ENCODE measurements around the gene NTNG2.
A peak's percentile ranks its signal among the peaks of the same experiment; 100 is the strongest.

NTNG2 gene

DNA sequence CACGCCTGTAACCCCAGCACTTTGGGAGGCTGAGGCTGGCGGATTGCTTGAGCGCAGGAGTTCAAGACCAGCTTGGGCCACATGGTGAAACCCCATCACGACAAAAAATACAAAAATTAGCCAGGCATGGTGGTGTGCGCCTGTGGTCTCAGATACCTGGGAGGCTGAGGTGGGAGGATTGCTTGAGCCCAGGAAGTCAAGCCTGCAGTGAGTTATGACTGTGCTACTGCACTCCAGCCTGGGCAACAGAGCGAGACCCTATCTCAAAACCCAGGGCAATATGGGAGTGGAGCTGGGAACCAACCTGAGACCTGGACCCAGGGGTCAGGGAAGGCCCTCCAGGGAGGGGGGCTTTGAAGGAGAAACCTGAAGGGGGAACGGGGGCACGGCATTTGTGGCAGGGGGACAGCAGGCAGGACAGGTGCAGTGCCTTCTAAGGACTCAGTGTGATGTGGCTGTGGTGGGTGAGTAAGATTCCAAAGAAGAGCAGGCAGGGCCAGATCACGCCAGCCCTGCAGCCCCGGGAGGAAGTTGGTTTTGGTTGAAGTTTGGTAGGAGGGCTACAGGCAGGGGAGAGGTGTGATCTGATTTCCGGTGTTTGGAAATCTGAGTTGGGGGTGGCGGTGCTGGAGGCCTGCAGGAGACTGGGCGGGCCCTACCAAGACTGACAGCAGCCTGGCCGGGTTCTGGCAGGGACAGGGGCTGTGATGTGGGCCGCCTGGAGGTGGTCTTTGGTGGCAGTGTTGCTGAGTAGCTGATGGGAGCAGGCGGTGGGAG, 46.2 kb downstream of the NTNG2 start:
- no peak for DNase-seq

DNA sequence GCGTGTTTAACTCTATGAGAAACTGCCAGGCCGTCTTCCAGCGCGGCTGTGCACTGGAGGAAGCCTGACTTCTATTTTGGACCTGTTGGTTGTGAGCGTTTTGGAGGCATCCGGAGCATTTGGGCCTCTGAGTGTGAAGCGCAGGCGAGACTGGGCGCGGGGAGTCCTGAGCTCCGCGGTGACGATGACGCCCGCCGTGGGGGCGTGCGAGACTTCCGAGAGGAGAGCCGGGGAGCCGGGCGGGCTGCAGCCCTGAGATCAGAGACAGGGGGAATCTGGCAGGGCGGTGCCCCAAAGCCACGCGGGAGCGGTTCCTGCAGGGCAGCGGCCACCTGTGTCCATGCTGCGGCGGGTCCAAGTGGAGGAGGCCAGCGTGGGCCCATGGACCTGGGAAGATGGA, 47.4 kb downstream of the NTNG2 start:
- no peak for DNase-seq

DNA sequence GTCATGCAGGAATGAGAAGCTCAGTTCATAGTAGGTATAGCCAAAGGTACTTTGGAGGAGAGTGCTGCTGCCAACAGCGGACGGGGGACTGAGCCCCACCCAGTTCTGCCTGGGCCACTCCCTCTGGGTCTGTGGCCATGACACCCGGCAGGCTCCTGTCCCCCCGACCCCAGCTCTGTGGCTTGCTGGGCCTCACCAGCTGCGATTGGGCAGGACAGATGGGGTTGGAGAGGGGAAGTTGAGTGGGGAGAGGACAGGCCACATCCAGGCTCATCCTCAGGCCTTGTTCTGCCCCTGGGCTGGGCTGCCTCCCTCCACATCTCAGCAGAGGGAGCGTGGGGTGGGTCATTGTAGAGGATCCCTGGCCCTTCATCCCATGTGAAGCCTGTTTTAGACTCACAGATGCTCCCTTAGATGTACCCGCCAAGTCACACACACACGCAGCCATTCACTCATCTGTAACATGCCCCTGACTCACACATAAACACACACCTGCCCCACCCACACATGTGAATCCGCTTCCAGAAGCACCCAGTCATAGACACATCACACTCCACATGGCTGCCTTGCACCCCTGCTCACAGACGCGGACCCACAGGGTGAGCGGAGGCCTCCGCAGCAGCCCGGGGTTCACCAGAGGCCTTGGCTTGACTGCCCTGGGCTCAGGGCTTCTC, 48.8 kb downstream of the NTNG2 start:
- no peak for DNase-seq

DNA sequence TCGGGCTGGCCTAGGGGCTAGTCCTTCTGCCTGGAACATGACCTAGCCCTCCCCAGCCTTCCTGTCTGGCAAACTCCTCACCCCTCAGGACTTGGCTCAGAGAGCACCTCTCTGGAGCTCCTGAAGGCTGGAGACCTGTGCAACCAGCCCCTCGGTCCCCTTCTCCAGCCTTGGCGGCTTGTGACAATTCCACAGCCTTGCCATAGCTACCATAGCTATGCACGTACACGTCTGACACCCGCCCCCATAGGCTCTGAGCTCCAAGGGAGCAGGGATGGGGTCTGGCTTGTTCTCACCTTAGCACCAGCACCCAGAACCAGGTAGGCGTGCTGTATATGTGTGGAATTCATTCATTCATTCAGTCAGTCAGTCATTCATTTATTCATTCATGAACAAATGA, 49.7 kb downstream of the NTNG2 start:
- no peak for DNase-seq

DNA sequence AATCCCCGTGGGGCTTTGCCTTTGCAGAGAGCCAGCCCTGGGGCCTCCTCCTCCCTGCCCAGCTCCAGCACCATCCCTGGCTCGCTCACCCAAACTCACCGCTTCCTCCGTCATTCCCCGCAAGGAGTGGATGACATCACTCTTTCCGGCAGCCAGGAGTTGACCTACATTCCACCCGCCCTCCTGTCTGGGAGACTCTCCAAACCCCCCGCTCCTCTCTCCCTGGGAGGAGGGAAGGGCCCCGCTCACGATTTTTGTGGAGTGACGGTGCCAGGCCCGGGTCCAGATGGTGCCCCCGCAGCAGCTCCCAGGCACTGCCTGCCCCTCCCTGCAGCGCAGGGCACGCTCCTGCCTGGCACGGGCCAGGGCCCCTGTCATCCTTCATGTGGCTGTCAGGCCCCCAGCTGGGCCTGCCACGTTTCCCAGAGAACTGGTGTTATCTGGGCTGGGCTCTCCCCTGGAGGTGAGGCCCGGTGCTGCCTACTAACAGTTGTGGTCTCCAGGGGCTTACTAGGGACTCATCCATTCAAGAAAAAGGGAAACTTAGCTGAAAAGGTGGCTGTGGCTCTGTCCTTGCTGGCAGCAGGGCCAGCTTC, 52.3 kb downstream of the NTNG2 start:
- no peak for DNase-seq

DNA sequence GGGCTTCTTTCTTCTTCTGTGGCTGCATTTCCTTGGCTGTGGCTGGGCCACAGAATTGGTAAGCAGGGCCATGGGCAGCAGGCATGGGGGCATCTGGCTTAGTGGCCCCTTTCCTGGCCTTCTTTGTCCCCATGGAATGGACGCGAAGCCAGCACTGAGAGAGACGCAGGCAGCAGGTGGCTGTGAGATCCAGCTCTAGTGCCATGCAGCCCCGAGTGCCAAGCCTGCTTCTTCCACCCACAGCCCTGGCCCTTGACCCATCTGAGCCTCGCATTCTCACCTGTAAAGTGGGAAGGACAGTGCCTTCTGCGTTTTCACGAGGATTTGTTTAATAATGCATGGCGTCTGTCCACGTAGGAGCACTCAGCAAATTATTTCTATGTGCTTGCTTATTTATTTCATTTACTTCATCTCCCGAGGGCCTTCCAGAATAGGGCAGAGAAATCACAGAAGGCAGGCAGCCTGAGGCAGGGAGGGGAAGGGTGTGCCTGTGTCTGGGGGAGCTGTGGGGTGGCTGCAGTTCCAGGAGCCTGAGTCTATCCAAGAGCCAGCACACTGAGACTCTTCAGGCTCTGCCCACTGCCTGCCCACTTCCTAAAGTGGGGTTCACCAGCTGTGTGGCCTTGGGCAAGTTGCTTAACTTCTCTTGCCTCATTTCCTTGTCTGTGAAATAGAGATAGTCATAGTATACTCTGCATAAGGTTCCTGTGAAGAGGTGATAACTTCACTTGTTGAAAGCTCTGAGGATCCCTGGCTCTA, 55.2 kb downstream of the NTNG2 start:
- no peak for DNase-seq

DNA sequence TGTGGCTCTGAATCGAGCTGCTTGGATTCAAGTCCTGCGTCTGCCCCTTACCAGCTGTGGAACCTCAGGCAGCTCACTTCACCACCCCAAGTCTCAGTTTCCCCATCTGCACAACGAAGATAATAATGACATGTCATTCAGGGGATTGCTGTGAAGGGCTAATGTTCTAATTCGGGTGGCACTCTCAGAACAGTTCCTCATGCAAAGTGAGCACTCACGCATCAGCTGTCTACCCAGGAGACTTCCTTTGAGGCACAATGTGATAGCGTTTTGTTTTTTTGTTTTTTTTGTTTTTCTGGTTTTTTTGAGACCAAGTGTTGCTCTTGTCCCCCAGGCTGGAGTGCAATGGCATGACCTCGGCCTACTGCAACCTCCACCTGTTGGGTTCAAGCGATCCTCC, 56.4 kb downstream of the NTNG2 start:
- DNase-seq, result no peak

DNA sequence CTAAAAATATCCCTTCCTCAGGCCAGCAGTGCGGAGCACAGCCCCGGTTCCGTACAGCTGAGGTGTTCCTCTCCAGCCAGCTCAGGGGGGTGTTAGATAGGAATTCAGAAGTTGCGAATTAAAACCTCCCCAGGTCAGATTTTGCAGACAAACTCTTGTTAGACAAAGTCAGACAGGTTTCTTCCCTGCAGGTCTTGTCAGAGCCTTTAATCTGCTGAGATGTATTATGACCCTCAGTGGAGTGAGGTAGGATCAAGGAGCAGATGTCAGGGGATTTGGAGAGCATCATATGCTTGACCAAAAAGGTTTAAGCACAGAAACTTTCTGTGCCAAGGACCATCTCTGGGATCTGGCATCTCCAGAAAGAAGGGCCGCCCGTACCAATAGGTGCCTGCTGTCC, 60.1 kb downstream of the NTNG2 start:
- no peak for DNase-seq

DNA sequence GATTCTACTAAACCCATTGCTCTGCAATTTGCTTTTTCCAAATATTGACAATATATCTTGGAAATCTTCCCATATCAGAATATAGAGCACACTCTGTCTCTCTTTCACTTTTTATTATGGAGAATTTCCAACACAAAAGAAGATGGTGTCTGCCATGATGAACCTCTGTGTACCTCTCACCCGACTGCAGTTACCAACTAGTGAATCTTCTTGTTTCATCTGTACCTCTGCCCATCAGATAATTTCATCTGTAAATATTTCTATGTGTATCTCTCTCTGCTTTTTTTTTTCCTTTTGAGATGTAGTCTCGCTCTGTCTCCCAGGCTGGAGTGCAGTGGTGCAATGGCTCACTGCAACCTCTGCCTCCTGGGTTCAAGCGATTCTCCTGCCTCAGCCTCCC, 62.8 kb downstream of the NTNG2 start:
- DNase-seq, result no peak

DNA sequence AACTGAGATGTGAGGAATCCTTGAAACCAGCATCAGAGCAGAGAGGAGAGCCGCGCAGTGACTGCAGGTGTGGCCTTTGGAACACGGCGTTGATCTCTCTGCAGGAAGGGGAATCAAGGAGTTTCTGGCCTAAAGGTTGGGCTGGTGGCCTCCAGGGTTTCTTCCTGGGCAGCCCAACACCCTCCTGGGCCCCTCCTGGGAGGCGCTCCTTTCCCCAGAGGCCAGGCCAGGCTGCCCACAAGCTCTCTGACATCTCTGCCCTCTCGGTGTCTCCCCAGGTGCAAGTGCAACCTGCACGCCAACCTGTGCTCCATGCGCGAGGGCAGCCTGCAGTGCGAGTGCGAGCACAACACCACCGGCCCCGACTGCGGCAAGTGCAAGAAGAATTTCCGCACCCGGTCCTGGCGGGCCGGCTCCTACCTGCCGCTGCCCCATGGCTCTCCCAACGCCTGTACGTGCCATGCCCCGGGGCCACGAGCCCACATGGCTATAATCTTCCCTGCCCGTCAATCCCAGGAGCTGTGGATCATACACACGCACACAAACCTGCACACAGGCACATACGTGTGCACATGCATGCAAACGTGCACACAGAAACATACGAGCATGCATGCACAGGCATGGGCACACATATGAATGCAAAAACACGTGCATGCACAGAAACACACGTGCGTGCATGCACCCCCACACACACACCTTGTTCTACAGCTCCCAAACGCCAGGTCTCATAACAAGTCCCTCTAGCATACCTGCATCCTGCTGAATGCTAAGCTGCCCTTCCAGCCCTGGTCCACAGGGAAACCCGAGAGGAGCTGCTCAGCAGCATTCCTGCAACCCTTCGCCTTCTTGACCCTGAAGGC, 64.9 kb downstream of the NTNG2 start:
- DNase-seq, result no peak

DNA sequence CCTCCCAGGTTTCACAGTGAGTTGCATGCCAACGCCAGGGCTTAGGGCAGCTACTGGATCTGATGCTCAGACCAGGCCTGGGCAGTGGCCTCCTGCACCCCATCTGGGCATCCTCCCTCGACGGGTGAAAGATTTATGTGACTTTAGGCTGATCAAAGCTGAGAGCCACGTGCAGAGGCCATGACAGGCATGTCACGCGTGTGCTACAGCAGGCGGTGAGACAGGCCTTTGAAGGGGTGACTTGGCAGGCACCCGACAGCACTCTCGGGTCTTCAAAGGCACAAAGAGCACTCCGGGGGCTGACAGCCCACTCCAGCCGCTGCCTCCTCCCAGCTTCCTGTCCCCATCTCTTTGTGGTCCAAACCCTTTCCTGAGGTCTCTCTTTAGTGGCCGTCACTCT, 66.2 kb downstream of the NTNG2 start:
- no peak for DNase-seq

DNA sequence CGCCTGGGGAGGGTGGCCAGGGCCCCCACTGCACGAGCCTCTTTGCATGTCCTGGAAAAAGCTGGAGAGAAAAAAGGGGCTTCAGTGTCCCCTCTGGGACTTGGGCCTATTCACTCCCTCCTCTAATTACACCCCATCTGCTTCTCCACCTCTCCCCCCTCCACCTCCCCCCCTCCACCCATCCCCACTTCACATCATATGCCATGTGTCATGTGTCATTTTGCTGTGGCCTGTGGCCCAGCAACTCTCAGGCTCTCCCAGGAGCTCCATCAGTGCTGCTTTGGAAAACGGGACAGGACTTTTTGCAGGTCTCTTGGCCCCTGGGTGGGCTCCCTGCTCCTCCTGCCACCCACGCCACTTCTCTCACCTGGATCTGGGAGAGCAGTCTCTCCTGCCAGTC, 68.7 kb downstream of the NTNG2 start:
- DNase-seq, result no peak

DNA sequence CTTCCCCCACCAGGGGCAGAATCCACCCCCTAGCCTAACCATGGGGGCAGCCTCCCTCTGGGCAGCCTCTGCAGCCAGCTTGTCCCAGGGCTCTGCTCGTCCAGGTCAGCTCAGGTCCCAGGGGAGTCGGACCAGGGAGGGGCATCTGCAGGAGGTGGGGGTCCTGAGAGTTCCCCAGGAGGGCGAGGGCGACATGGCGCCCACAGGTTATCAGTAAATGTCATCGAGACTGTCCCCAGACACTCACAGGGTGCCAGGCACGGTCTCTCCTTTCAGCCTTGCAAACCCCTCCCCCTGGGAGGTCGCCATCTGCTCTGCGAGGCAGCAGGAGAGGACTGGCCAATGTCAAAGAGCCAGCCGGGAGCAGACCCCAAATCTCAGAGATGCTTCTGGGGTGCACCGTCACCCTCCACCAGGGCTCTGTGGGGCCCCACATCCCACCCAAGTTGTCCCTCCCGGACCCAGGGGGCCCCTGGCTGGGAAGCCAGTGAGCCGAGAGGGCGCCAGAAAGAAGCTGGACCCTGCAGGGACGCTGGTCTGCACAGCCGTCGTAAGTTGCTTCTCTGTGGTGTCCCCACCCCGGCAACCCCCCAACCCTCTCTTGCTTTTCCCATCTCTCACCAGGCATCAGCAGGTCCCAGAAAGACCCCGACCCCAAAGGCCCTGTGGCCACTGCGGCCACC, 69.3 kb downstream of the NTNG2 start:
- DNase-seq, result no peak

DNA sequence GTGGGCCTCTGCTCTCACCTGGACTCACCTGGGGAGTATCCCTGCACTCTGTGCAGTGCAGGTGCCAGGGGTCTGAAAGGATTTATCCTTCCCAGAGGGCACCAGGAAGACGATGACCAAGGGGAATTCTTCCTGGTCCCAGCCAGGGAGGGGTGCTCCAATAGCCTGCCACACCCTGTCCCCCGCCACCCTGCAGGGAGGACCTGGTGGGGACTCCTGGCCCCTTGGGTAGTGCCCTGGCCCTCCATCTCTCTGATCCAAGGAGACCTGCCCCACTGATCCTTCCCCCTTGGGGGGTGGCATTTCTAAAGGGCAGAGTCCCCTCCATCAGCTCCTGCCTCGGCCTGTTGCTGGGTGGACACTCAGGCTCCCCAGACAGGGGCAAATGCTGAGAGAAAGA, 70.7 kb downstream of the NTNG2 start:
- DNase-seq, result no peak

DNA sequence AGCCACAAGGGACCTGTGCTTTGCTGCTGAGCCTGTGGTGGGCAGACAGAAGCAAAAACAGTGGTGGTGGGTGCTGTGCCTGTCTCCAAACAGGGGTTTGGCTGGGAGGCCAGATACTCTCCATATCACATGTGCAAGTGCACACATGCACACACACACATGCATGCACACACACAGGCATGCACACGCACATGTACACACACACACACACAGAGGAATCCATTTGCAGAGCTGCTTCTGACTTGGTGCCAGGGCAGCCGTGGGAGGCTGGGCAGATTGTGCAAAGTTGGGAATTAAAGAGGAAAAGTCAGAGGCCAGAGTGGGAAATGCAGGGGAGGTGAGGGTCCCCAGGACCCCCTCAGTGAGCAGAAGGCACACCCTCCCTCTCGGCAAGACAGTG, 71.3 kb downstream of the NTNG2 start:
- no peak for DNase-seq

DNA sequence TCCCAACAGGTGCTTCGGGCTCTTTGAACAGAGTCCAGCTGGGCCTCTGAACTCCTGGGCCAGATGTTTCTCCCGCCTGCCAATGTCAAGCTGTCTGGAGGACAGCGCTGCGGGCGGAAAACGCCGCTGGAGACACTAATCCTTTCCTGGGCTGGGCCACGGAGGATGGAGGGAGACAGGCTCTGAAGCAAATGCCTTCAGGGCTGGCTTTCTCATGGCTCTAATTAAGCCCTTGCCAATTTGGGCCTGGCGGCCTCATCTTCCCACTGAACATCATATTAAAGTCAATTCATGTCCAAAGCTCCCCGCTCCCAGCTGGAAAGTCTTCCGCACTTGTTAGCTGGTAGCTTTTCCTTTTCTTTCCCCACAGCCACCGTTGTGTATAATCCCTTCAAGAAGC, 72.7 kb downstream of the NTNG2 start:
- no peak for DNase-seq

DNA sequence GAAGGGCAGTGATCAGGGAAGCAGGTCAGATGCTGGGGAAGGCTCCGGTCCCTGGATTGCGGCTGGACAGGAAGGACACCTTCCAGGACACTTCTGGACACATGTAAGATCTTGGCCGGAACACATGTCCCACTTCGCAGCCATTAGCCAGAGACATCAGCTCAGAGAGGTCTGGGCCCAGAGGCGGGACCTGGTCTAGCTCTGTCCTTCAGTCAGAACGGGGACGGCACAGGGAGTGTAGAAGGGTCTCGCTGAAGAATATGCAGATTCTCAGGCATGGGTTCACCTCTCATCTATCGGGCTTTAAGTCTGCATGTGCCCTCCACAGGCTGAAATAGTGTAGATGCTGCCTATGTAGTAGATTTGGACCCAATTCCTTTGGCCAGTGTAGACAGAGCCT, 73.3 kb downstream of the NTNG2 start:
- DNase-seq, result no peak

DNA sequence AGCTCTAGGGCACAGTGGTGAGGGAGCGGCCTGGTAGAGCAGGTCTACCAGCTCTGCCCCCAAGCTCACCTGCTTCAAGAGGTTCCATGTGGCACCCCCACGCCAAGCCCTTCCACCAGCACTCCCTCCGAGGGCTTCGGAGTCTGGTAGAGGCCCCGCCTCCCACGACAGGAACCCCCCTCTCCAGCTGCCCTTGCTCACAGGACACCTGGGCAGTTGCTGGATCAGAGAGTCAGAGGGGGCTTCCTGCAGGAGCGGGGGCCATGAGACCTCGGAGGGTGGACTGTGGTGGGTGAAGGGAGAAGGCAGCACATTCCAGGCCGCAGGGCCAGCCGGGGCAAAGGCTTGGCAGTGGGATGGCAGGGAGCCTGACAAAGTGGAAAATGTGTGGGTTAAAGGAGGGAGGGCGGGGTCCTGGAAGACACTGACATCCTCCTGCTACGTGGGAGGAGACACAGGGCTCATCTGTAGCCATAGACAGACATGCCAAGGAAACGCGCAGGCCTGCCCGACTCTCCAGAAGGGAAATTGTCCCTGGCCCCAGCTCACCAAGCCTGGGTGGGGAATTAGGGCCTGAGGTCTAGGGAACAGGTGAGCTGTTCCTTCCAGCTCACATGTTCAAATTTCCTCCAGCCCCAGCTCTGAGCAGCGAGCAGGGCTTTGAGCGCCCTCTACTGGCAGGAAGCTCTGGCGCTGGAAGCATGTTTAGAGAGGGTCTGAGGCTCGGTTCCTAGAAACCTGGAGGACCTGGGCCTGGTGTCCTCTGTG, 74.2 kb downstream of the NTNG2 start:
- peak; percentile 85 for DNase-seq

DNA sequence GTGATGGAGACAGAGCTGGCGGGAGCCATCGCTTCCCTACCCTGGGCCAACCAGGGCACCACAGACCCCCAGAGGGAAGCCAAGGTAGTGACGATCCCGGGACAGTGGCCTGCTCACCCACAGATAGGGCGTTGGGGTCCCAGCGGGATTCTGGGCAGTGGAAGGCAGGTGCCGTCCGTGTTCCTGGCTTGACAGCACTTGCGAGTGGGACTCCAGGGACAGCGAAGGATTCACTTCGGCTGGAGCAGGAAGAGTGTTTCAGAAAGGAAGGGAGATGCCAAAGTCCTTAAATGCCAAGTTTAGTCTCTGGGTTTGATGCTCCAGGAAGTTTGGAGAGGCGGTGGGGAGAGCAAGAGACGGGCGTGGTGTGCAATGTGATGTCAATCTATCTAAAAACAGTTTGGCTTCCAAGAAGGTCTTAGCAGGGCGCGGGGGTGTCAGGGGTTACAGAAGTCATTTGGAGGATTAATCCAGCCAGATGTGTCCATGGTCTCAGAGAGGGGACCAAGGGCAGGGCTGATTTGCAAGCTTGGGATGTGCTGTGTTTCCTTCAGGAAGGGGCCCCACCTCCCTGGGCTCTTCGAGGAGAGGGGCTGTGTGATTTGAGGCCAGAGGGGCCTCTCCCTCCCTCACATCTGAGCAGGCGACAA, 74.9 kb downstream of the NTNG2 start:
- no peak for DNase-seq

DNA sequence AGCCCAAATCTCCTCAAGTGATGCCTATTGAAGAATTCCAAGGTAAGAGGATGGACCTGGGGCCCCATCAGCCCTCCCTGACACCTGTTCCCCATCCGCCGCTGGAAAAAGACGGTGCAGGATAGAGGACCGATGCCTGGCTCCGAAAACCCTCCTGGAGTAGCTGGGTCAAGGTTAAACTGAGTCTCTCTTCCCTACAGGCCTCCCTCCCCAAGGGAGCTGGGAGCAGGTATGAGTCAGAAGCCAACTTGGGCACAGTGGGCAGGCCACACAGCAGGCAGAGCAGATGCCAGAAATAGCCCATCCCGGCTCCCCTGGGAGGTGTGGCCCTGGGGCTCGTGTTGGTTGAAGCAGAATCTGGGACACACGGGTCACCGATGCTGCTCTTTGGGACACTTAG, 75.6 kb downstream of the NTNG2 start:
- no peak for DNase-seq
